KMS-11 (cell line): ENCODE data around the gene AGAP3.

ENCODE experiments used
- H2AFZ ChIP-seq: fragments of 200-600 bp; sonication (generic); 2 replicates; pipeline ENCODE4 v1.6.1; 2016; ENCODE audit warnings: antibody characterized with exemption, mixed run types, low read depth
- H3K27ac ChIP-seq: fragments of 200-600 bp; sonication (generic); 2 replicates; pipeline ENCODE4 v1.6.1; 2016; ENCODE audit warnings: mild to moderate bottlenecking, mixed run types
- H3K27me3 ChIP-seq: fragments of 200-600 bp; sonication (generic); 2 replicates; pipeline ENCODE4 v1.6.1; 2017; ENCODE audit warnings: mild to moderate bottlenecking, low read depth, mixed run types, moderate library complexity; ENCODE audit not compliant: insufficient read depth
- H3K36me3 ChIP-seq: fragments of 200-600 bp; sonication (generic); 2 replicates; pipeline ENCODE4 v1.6.1; 2017; ENCODE audit warnings: mild to moderate bottlenecking, mixed run types; ENCODE audit not compliant: insufficient read depth
- H3K4me1 ChIP-seq: fragments of 200-600 bp; sonication (generic); 2 replicates; pipeline ENCODE4 v1.6.1; 2016; ENCODE audit warnings: mild to moderate bottlenecking, low read depth, mixed run types; ENCODE audit not compliant: poor library complexity, severe bottlenecking
- H3K4me2 ChIP-seq: fragments of 200-600 bp; sonication (generic); 2 replicates; pipeline ENCODE4 v1.7.0; 2016; ENCODE audit warnings: mild to moderate bottlenecking, mixed run types
- H3K4me3 ChIP-seq: fragments of 200-600 bp; sonication (generic); IDR thresholded peaks from 2 replicates; pipeline ENCODE4 v1.6.1; 2017; ENCODE audit warnings: low read depth, low read length, mixed read lengths; ENCODE audit not compliant: insufficient read depth
- H3K79me2 ChIP-seq: fragments of 200-600 bp; sonication (generic); 2 replicates; pipeline ENCODE4 v1.6.1; 2016; ENCODE audit warnings: low read depth, mixed run types; ENCODE audit not compliant: insufficient read depth
- H3K9ac ChIP-seq: fragments of 200-600 bp; sonication (generic); 2 replicates; pipeline ENCODE4 v1.6.1; 2016; ENCODE audit warnings: mild to moderate bottlenecking, mixed run types
- H4K20me1 ChIP-seq: fragments of 200-600 bp; sonication (generic); 2 replicates; pipeline ENCODE4 v1.6.1; 2016; ENCODE audit warnings: mild to moderate bottlenecking, mixed run types; ENCODE audit not compliant: insufficient read depth
- CTCF ChIP-seq: fragments of 200-600 bp; sonication (generic); conservative IDR thresholded peaks from 2 replicates; pipeline ENCODE4 v1.6.1; 2017; ENCODE audit warnings: low read depth, mild to moderate bottlenecking, antibody characterized with exemption, low read length, moderate library complexity, mixed read lengths

The AGAP3 gene

DNA sequence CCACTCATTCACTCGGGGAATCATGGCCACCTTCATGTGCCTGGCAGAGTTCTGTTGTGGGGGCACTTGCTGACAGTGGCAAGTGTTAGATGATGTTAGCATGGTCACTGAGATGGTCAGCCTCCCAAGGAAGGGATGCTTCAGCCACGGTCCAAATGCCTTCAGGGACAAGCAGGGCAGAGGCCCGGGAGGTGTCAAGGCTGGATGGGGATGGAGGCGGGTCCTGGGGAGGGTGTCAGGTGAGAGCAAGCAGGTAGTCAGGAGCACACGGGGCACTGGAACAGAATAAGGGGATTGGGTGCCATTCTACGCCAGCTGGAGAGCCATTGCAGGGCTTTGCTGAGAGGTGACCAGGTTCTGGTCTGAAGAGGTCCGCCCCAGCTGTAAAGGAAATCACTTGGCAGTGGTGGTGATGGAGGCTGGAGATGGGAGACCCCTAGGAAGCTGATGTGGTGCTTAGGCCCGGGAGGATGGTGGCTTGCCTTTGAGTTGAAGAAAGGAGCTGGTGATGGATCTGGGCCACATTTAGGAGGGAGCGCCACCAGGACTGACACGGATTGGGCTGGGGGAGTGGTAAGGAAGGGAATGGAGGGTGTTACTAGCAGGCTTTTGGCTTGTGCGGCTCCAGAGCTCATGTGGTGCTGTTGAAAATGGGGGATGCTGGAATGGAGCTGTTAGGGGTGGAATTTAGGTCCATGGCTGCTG lies 24.1 kb downstream of the AGAP3 start:
- no peak overlapping the region for H2AFZ ChIP-seq
- no peaks in the 10 kb centered on the region for H3K27me3 ChIP-seq
- H3K4me1 ChIP-seq = peaks cover 9% of the 10 kb centered on the region
- no peak overlapping the region for H3K27ac ChIP-seq
- H3K4me3 ChIP-seq = no peak overlapping the region
- no peak overlapping the region for H3K4me2 ChIP-seq
- peaks cover 23% of the 10 kb centered on the region; the same call in 1 of the 2 replicates for H3K79me2 ChIP-seq
- H4K20me1 ChIP-seq = peaks cover 20% of the 10 kb centered on the region; the same call in 1 of the 2 replicates
- TF ChIP-seq CTCF = no peak
- H3K36me3 ChIP-seq = no peaks in the 10 kb centered on the region
- H3K9ac ChIP-seq = no peak overlapping the region

DNA sequence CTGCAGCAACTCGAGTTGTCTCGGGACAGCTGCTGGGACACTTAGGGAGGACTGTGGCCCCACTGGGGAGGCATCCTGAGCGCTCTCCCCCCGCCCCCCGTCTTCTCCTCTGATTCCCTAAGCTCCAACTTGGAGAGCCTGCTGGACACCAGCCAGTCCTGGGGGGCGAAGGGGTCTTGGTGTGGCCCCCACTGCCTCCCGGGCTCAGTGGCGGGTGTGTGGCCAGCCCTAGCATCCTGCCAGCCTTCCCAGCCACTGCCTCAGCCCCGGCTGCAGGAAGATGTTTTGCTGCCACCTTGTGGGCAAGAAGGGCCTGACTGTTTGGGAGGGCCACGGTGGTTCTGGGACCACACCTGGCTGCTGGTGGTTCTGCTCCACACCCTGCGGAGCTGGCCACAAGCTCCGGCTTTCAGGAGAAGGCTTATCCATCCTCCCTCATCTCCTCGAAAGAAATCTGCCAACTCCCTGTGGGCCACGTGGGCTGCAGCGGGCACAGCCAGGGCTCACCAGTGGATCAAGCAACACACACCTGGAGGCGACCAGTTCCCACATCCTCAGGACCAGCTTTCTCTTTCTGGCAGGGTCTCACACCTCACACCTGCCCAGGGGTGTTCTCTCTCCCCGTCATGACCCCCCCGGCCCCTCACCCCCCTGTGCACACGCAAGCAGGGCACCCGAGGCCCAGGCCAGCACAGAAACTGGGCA lies 24.8 kb downstream of the AGAP3 start:
- Histone ChIP-seq H3K36me3 (no peaks in the 10 kb centered on the region), H3K4me2 (no peak overlapping the region), H4K20me1 (peaks cover 20% of the 10 kb centered on the region; the same call in 1 of the 2 replicates), H3K4me1 (peaks cover 9% of the 10 kb centered on the region), H3K9ac (no peak overlapping the region), H3K4me3 (no peak overlapping the region), H3K79me2 (peaks cover 23% of the 10 kb centered on the region; the same call in 1 of the 2 replicates), H3K27me3 (no peaks in the 10 kb centered on the region), H2AFZ (no peak overlapping the region), H3K27ac (no peak overlapping the region)
- TF ChIP-seq CTCF = peak; percentile 93

- peaks cover 20% of the 10 kb centered on the region; the same call in 1 of the 2 replicates for H4K20me1 ChIP-seq
- no peak for TF ChIP-seq CTCF
- no peak overlapping the region for H3K4me2 ChIP-seq
- H3K27me3 ChIP-seq = no peaks in the 10 kb centered on the region
- H2AFZ ChIP-seq = no peak overlapping the region
- H3K9ac ChIP-seq = no peak overlapping the region
- H3K36me3 ChIP-seq = no peaks in the 10 kb centered on the region
- no peak overlapping the region for H3K27ac ChIP-seq
- H3K79me2 ChIP-seq = peaks cover 23% of the 10 kb centered on the region; the same call in 1 of the 2 replicates
- peaks cover 9% of the 10 kb centered on the region for H3K4me1 ChIP-seq
- H3K4me3 ChIP-seq = no peak overlapping the region
Measured at GRCh38 chr7:151113344-151114150, 27.3 kb downstream of the AGAP3 start.
